Stimulated activated CD8-positive, alpha-beta memory T cell treated with anti-CD3 and anti-CD28 coated beads, Interleukin-15, amount 100 ng/mL, for 48 hours (primary cell): ENCODE results near the gene DPP3.
A peak's percentile ranks its signal among the peaks of the same experiment; 100 is the strongest.
"Not testable (repeated sequence)": the region's sequence is repeated elsewhere in the genome, so short reads cannot be mapped to it uniquely, and the experiment has no call there.

ENCODE experiments used
- DNase-seq, 2 donors: peaks; one replicate each; pipeline ENCODE4 v3.0.0-alpha.2; 2020; ENCODE audit warnings: low read depth in 2 of 2

Gene DPP3, protein sequence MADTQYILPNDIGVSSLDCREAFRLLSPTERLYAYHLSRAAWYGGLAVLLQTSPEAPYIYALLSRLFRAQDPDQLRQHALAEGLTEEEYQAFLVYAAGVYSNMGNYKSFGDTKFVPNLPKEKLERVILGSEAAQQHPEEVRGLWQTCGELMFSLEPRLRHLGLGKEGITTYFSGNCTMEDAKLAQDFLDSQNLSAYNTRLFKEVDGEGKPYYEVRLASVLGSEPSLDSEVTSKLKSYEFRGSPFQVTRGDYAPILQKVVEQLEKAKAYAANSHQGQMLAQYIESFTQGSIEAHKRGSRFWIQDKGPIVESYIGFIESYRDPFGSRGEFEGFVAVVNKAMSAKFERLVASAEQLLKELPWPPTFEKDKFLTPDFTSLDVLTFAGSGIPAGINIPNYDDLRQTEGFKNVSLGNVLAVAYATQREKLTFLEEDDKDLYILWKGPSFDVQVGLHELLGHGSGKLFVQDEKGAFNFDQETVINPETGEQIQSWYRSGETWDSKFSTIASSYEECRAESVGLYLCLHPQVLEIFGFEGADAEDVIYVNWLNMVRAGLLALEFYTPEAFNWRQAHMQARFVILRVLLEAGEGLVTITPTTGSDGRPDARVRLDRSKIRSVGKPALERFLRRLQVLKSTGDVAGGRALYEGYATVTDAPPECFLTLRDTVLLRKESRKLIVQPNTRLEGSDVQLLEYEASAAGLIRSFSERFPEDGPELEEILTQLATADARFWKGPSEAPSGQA

DNA sequence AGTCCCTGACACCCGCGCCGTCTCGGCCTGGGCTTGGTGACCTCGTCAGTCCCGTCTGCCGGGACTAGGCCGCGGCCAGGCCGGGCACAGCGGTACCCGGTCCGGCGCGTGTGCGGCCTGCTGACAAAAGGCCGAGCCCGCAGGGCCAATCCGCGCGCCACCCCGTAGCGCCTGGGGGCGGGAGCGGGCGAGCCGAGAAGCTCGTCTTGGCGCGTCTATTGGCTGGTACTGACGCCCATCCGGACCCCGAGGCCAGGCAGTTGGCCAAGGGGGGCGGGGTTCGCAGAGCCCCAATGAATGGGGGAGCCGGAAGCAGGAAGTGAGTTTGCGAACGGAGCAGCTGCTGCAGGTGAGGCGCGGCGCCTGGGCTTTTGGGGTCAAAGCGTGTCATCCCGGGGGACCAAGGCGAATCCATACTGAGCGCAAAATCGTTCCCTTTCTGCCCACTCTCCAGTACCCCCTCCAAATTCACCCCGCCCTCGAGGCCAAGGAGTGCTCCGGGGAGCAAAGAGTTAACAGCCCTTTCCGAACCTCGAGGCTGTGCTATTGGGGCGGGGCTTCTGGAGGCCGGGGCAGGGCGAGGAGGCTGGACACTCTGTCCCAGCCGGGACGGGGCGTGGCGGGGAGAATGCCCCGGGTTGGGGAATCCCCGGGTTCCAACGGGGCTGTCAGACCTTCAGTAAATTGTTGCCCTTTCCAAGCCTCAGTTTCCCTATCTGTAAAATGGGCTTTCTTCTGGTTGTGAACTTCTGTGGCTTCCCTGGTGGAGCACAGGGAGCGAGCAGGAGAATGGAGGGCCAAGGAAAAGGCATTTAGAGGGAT lies at the start of gene DPP3:
Gene DPP3, plus strand, starts transcription at position 318 of the 822 bp plus-strand sequence. CDS start 1,767 bp downstream, outside the sequence.
- peak; percentile 96 to 98 for DNase-seq

DNA sequence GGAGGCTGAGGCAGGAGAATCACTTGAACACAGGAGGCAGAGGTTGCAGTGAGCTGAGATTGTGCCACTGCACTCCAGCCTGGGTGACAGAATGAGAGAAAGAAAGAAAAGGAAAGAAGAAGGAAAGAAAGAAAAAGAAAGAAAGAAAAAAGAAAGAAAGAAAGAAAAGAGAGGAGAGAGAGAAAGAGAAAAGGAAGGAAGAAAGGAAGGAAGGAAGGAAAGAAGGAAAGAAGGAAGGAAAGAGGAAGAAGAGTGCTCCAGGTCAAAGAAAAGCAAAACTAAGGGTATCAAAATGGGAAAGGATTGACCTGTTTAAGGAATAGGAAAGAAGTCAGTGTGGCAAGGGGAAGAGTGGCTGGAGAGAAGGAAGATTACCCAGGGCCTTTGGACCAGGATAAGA lies 48.9 kb upstream of the DPP3 start:
- not testable (repeated sequence) for DNase-seq

DNA sequence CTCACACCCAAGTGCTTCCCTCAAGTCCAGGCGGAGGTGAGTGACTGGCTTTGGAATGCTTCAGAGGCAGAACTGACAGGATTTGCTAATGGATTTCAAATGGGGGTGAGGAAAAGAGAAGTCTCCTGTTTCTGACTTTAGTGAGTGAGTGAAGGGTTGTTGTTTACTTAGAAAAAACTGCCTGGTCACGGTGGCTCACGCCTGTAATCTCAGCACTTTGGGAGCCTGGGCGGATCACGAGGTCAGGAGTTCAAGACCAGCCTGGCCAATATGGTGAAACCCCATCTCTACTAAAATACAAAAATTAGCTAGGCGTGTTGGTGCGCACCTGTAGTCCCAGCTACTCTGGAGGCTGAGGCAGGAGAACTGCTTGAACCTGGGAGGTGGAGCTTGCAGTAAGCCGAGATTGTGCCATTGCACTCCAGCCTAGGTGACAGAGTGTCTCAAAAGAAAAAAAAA lies 48.3 kb upstream of the DPP3 start:
- DNase-seq = not testable (repeated sequence)

DNA sequence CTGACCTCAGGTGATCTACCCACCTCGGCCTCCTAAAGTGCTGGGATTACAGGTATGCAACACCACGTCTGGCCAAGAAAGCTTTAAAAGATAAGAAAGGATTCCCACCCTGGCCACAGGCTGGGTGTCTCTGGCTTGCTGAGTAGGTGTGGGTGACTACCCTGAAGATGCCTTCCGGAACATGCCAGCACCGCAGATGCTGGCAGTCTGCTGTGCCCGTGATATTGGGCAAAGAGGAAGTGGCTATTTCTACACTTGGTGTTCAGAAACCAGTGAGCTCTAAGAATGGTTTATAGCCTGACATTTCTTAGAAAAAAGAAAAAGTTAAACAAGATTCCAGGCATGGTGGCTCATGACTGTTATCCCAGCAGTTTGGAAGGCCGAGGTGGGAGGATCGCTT lies 47.6 kb upstream of the DPP3 start:
- no peak for DNase-seq

DNA sequence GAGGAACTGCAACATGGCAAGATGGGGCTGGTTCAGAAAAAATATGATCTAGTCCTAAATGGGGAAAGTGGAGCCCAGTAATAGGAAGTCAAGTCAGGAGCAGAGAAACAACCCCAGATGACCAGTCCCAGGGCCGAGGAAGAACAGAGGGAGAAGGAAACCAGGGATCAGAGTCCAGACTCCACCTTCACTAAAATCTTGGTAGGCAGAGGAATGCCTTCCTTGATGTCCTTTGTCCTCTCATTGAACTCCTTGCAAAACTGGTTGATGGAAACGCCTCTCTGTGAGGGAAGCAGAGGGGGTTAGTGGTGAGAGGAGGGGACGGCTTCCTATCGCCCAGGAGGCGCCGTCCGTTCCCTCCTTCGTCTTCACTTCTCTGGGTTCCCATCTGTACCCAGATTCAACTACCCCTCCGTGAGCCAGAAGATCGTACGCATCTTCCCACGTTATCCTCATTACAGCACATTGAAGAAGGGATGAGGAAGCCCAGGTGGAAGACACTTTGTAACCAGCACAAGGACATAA lies 42.2 kb upstream of the DPP3 start:
- DNase-seq = no peak

DNA sequence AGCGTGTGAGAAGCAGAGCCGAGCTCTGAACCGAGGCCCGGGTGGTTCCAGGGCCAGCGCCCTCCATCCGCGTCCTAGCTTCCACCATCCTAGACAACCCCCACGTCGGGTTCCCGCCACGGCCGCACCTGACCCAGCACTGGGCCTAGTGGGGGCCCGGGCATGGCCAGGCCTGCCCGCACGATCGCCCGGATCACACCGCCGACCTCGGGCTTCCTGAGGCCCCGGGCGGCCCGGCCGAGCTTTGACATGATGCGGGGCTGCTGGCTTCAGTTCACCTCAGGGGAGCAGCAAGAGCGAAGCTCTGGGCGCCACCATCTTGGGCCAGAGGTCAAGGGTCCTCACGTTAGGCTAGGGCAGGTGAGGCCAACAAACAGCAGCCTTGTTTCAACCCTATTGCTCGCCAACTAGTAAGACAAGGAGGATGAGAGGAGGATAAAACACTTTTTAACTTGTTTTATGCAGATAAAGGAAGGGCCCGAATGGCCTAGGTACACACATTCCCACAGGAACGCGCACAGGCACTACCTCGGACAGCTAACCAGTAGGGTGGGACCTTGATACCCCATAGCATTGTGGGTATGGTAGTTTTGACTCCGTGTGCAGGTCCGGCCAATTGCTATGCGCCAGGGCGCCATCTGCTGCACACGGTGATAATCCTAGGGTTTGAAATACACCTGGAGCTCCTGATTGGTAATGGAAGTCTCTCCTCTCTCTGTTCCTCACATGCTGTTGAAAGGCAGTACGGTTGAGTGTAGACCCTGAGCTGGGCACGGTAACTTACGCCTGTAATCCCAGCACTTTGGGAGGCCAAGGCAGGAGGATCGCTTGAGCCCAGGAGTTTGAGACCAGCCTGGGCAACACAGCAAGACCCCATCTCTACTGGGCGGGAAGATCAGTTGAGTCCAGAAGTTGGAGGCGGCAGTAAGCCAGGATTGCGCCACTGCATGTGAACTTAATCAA lies 41.4 kb upstream of the DPP3 start, which contains the start of gene MRPL11:
Gene MRPL11, minus strand, starts transcription at position 345 of the 963 bp plus-strand sequence. Its CDS starts 94 bp downstream, at position 251.
- peak; percentile 73 to 79 for DNase-seq

DNA sequence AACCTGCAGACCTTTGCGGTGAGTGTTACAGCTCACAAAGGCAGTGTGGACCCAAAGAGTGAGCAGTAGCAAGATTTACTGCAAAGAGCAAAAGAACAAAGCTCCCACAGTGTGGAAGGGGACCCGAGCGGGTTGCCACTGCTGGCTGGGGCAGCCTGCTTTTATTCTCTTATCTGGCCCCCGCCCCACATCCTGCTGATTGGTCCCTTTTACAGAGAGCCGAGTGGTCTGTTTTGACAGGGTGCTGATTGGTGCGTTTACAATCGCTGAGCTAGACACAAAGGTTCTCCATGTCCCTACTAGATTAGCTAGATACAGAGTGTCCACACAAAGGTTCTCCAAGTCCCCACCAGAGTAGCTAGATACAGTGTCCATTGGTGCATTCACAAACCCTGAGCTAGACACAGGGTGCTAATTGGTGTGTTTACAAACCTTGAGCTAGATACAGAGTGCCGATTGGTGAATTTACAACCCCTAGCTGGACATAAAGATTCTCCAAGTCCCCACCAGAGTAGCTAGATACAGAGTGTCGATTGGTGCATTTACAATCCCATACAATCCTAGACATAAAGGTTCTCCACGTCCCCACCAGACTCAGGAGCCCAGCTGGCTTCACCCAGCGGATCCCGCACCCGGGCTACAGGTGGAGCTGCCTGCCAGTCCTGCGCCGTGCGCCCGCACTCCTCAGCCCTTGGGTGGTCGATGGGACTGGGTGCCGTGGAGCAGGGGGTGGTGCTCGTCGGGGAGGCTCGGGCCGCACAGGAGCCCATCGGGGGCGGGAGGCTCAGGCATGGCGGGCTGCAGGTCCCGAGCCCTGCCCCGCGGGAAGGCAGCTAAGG lies 39.9 kb upstream of the DPP3 start:
- not testable (repeated sequence) for DNase-seq

DNA sequence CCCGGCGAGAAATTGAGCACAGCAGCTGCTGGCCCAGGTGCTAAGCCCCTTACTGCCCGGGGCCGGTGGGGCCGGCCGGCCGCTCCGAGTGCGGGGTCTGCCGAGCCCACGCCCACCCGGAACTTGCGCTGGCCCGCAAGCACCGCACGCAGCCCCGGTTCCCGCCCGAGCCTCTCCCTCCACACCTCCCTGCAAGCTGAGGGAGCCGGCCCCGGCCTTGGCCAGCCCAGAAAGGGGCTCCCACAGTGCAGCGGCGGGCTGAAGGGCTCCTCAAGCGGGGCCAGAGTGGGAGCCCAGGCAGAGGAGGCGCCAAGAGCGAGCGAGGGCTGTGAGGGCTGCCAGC lies 39.3 kb upstream of the DPP3 start:
- not testable (repeated sequence) for DNase-seq

DNA sequence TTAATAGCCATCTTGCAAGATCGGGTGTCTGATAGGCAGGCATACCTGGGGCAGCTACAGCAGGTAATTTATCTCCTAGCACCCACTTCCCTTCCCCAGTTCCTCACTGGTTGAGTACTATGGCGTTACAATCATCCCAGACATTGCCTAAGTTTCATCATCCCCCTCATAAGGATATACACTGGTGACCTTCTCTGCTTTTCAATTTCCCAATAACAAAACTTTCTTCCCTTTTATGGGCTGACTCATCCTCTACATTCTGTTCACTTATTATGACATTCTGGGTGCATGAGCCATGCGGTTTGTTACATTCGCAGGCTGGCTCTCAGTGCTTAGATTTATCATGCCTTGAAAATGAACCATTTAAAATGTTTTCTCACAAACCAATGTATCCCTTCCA lies 36.6 kb upstream of the DPP3 start:
- no peak for DNase-seq

DNA sequence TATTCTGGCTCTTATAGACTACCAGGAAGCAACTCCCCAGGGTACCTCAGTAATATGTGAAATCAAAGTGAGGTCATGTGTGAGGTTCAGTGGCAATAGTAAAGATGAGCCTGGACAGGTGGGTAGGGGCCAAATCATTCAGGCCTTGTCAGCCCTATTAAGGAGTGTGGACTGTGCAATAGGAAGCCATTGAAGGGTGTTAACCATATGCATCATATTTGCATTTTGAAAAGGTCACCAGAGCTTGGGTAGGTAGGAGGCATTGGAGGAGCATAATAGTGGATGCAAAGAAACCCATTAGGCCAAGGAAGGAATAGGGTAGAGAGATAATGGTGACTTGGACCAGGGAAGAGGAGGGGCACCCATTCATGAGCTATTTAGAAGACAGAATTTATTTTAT lies 33.2 kb upstream of the DPP3 start:
- no peak for DNase-seq

DNA sequence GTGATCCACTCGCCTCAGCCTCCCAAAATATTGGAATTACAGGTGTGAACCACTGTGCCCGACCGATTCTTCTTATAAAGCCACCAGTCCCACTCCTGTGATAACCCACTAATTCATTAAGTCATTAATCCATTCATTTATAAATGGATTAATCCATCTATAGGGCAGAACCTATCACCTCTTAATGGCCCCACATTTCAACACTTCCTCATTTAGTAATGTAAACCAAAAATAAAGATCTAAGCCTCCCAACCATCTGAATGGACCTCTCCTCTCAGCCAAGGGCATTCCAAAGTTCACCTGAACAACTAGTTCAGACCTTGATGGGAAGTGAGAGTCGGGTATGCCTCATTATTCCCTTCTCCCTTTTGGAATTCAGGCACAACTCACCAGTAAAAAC lies 31.7 kb upstream of the DPP3 start:
- DNase-seq = no peak

DNA sequence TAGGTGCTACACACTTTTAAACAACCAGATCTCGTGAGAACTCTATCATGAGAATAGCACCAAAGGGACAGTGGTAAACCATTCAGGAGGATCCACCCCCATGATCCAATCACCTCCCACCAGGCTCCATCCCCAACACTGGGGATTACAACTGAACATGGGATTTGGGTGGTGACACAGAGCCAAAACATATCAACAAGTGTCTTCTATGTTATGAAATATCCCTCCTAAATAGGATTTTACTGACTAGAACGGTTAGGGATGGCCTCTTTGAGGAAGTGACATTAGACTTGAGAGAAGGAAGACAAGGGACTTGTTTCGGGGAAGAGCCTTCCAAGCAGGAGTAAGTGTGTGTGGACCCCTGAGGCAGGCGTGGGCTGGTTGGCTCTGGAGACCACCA lies 29.7 kb upstream of the DPP3 start:
- DNase-seq = no peak

DNA sequence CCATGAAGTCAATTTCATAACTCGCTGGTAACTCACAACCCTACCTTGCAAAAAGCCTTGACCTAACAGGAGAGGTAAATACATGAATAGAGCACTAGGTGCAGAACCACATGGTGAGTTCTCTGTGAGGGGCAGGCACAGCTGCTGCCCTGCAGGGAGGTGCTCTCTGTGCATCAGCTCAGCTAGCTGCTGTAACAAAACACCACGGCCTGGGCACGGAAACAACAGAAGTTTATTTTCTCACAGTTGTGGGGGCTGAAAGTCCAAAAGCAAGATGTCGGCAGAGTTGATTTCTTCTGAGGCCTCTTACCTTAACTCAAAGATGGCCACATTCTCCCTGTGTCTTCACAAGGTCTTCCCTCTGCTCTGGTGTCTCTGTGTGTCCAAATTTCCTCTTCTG lies 28.6 kb upstream of the DPP3 start:
- no peak for DNase-seq

DNA sequence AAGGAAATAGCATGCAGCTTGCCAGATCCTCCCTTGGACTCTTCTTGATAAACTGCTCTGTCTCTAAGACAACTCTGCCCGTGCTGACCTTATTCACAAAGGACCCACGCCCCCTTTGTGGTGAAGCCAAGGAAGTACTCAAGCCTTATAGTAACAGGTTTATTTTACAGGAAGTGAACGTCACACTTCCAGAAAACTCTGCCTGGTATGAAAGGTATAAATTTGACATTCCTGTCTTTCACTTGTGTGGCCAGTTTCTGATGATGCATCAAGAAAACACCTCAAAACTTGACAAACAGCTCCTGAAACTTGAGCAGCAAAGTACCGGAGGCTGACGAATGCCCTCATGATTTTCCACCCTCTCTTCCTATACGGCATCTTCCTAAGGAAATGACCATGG lies 26.0 kb upstream of the DPP3 start:
- no peak for DNase-seq

DNA sequence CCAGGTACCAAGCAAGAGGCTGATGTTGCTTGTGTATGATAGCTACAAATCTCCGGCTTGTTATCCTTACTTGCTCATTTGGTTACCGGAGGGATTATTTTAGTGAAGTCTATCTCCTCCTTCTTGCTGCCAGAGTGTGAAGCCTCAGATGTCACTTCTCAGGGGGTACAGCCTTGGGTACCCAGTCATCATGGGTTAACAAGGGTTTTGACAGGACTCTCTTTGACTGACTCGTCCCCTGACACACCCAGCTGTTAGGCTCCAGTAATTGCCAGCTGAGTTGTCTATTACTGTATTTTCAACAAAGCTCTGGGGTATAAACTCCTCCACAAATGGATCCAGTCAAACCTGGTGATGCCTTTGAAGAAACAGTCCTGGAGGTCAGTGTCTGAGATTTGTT lies 25.4 kb upstream of the DPP3 start:
- no peak for DNase-seq

DNA sequence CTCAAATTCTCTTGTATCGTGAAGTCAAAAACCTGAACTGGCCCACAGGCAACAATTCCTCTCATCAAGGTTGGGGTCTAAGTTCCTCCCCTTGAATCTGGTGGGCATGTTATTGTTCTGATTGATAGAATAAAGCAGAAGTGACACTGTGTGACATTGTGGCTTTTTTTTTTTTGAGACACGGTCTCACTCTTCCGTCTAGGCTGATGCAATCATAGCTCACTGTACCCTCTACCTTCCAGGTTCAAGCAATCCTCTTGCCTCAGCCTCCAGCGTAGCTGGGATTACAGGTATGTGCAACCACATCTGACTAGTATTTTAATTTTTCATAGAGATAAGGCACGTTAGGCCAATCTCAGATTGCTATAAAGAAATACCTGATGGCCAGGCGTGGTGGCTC lies 22.4 kb upstream of the DPP3 start:
- no peak for DNase-seq

DNA sequence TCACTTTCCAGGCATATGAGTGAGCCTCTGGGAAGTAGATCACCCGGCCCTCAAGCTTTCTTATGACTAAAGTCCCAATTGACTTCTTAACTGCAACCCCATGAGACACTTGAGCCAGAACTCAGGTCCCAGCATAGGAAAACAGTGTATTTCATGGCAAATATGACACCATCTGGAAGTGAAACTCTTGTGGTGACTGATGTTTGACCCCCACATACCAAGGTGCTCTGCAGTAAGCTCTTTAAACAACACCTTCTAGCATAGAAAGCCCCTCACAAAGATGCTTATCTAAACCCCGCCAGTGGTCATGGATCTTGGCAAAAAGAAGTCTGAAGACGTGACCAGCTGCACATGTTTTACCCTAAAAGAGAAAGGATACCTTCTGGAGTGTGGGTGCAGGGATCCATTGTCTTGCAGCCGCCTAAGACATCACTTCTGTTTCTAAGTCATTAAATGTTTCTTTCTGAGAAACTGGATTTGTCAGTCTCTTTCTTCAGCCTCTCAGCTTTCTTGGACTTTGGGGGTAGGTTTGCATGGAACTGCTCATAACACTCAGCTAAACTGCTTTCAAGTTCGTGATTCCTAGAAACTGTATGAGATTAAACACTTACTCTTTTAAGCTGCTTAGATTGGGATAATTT lies 21.0 kb upstream of the DPP3 start:
- DNase-seq = no peak

DNA sequence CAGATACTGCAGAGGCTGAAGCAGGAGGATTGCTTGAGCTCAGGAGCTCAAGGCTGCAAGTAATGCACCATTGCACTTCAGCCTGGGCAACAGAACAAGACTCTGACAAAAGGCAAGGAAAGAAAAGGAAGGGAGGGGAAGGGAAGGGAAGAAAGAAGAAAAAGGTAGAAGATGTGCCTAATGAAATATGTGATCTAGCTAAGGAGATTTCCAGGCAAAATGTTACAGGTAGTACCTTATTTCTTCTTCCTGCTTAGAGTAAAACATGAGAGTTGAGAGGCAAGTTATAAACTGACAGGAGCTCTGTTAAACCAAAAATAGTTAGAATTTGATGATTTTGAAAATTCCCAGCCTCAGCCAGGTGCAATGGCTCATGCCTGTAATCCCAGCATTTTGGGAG lies 18.2 kb upstream of the DPP3 start:
- no peak for DNase-seq

DNA sequence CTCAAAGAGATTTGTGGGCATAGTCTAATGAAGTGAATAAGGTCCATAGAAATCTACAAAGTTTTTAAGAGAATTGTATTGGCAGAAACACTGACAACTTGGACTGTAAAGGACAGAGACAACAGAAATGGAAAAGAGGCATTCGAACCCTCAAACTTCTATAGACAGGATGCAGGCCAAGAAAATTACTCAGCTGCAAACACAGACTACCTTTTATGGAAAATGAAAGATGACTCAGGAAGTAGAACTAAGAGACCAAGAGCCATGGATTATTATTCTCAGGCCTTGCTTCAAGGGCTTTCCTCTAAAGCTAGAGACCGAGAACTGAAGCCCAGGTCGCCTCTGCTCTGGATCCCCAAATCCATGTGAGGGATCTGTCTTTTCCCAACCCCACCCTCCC lies 17.3 kb upstream of the DPP3 start:
- DNase-seq = no peak
